Neutrophil (primary cell): Measurements from ENCODE around the gene ENTR1.
"Not testable (repeated sequence)": the region's sequence is repeated elsewhere in the genome, so short reads cannot be mapped to it uniquely, and the experiment has no call there.

Source experiments
- H3K27ac ChIP-seq: fragments of 200-600 bp; sonication (generic); 2 replicates; pipeline ENCODE4 v1.5.1; 2016; ENCODE audit warnings: mild to moderate bottlenecking, moderate library complexity
- H3K27me3 ChIP-seq: fragments of 200-600 bp; sonication (generic); 2 replicates; pipeline ENCODE4 v1.6.0; 2016; ENCODE audit warnings: mild to moderate bottlenecking
- H3K36me3 ChIP-seq: fragments of 200-600 bp; sonication (generic); 2 replicates; pipeline ENCODE4 v1.5.1; 2017
- H3K4me1 ChIP-seq, 2 experiments: fragments of 200-600 bp in 1 of 2; sonication (generic) in 1 of 2; 1 replicate in 1 of 2; 2 replicates in 1 of 2; pipeline versions ENCODE4 v1.5.1 to v1.6.1; 2013 to 2016; ENCODE audit warnings: low read depth in 1 of 2, low read length in 1 of 2, mild to moderate bottlenecking in 1 of 2, moderate library complexity in 1 of 2; ENCODE audit not compliant: control insufficient read depth in 1 of 2, insufficient read depth in 1 of 2
- H3K4me3 ChIP-seq, 2 experiments: fragments of 200-600 bp in 1 of 2; sonication (generic) in 1 of 2; 1 replicate in 1 of 2; 2 replicates in 1 of 2; pipeline ENCODE4 v1.5.1; 2013 to 2016; ENCODE audit warnings: low read depth in 1 of 2, low read length in 1 of 2, mild to moderate bottlenecking in 1 of 2, moderate library complexity in 1 of 2
- H3K9me3 ChIP-seq: fragments of 200-600 bp; sonication (generic); 2 replicates; pipeline ENCODE4 v1.5.1; 2016
- CTCF ChIP-seq: fragments of 200-600 bp; sonication (generic); IDR thresholded peaks from 2 replicates; pipeline ENCODE4 v1.5.1; 2016; ENCODE audit warnings: antibody characterized with exemption

ENTR1 gene

GRCh38 chr9:136431782-136432350 lies 21.5 kb upstream of the ENTR1 start:
- no peaks in the 10 kb centered on the region for H3K9me3 ChIP-seq
- no peak overlapping the region for H3K4me3 ChIP-seq
- peaks cover 21% of the 10 kb centered on the region for H3K36me3 ChIP-seq
- no peaks in the 10 kb centered on the region for H3K4me1 ChIP-seq
- H3K27ac ChIP-seq: no peak overlapping the region
- no peak for TF ChIP-seq CTCF
- no peaks in the 10 kb centered on the region for H3K27me3 ChIP-seq

- no peaks in the 10 kb centered on the region for H3K4me1 ChIP-seq
- H3K9me3 ChIP-seq: no peaks in the 10 kb centered on the region
- peaks cover 21% of the 10 kb centered on the region for H3K36me3 ChIP-seq
- no peak for TF ChIP-seq CTCF
- no peaks in the 10 kb centered on the region for H3K27me3 ChIP-seq
- H3K4me3 ChIP-seq: no peak overlapping the region
- H3K27ac ChIP-seq: no peak overlapping the region
Observed at GRCh38 chr9:136430588-136431234, 20.3 kb upstream of the ENTR1 start.

- no peak for TF ChIP-seq CTCF
- no peaks in the 10 kb centered on the region for H3K27me3 ChIP-seq
- H3K4me1 ChIP-seq: no peaks in the 10 kb centered on the region
- peaks cover 23% of the 10 kb centered on the region for H3K36me3 ChIP-seq
- no peak overlapping the region for H3K27ac ChIP-seq
- no peaks in the 10 kb centered on the region for H3K9me3 ChIP-seq
- no peak overlapping the region for H3K4me3 ChIP-seq
Observed at GRCh38 chr9:136429683-136430491, 19.5 kb upstream of the ENTR1 start.

GRCh38 chr9:136429075-136429628 lies 18.7 kb upstream of the ENTR1 start:
- H3K27me3 ChIP-seq: no peaks in the 10 kb centered on the region
- H3K27ac ChIP-seq: no peak overlapping the region
- no peak overlapping the region for H3K4me3 ChIP-seq
- H3K36me3 ChIP-seq: peaks cover 30% of the 10 kb centered on the region
- H3K9me3 ChIP-seq: no peaks in the 10 kb centered on the region
- H3K4me1 ChIP-seq: no peaks in the 10 kb centered on the region
- TF ChIP-seq CTCF: no peak

- H3K4me1 ChIP-seq: no peaks in the 10 kb centered on the region
- no peak overlapping the region for H3K4me3 ChIP-seq
- no peaks in the 10 kb centered on the region for H3K27me3 ChIP-seq
- peaks cover 54% of the 10 kb centered on the region for H3K36me3 ChIP-seq
- H3K9me3 ChIP-seq: no peaks in the 10 kb centered on the region
- no peak overlapping the region for H3K27ac ChIP-seq
- TF ChIP-seq CTCF: no peak
Observed at GRCh38 chr9:136426787-136427186, 16.4 kb upstream of the ENTR1 start.

- H3K27me3 ChIP-seq, H3K4me3 ChIP-seq, H3K4me1 ChIP-seq, H3K27ac ChIP-seq, H3K9me3 ChIP-seq: not testable (repeated sequence)
- H3K36me3 ChIP-seq: peaks cover 60% of the 10 kb centered on the region
Observed at GRCh38 chr9:136425367-136425766, 15.0 kb upstream of the ENTR1 start.
